HepG2 (cell line): ENCODE measurements around the gene RARG. TPM values are rescaled to one million over a fixed set of nuclear protein-coding genes. Genes with fewer than 3 reads are reported as not detected.

Source experiments
- AGO1 ChIP-seq: fragments of 200-400 bp; formaldehyde crosslinking; IDR thresholded peaks from 2 replicates; pipeline ENCODE4 v1.6.1; 2017; ENCODE audit warnings: mild to moderate bottlenecking, low read depth, low read length, moderate library complexity; ENCODE audit not compliant: poor library complexity, severe bottlenecking
- CC2D1A ChIP-seq: sonication (generic); formaldehyde crosslinking; IDR thresholded peaks from 2 replicates; pipeline ENCODE4 v1.8.1; 2023; ENCODE audit warnings: mild to moderate bottlenecking, missing genetic modification reagents
- FOXA3 ChIP-seq: IDR thresholded peaks from 2 replicates; pipeline ENCODE4 v1.6.1; 2016; ENCODE audit warnings: missing genetic modification reagents, missing compliant biosample characterization
- GTF3A ChIP-seq: sonication (generic); formaldehyde crosslinking; conservative IDR thresholded peaks from 2 replicates; pipeline ENCODE4 v1.4.0; 2020; ENCODE audit warnings: mild to moderate bottlenecking, missing genetic modification reagents
- HMG20A ChIP-seq: IDR thresholded peaks from 2 replicates; pipeline ENCODE4 v1.6.1; 2016; ENCODE audit warnings: borderline replicate concordance
- MNT ChIP-seq: fragments of 450-650 bp; IDR thresholded peaks from 2 replicates; pipeline ENCODE4 v1.6.1; 2016
- MZF1 ChIP-seq: sonication (generic); formaldehyde crosslinking; IDR thresholded peaks from 2 replicates; pipeline ENCODE4 v1.8.1; 2023; ENCODE audit warnings: mild to moderate bottlenecking, missing genetic modification reagents, borderline replicate concordance
- NFIC ChIP-seq: IDR thresholded peaks from 2 replicates; pipeline ENCODE4 v1.6.1; 2012; ENCODE audit warnings: mild to moderate bottlenecking, low read length, inconsistent platforms
- PHB2 ChIP-seq: fragments of 450-650 bp; IDR thresholded peaks from 2 replicates; pipeline ENCODE4 v1.6.1; 2018; ENCODE audit not compliant: partially characterized antibody
- SAFB2 ChIP-seq: sonication (generic); formaldehyde crosslinking; IDR thresholded peaks from 2 replicates; pipeline ENCODE4 v1.5.1; 2020; ENCODE audit warnings: missing genetic modification reagents, low read depth, mild to moderate bottlenecking, borderline replicate concordance
- SMC3 ChIP-seq: IDR thresholded peaks from 2 replicates; pipeline ENCODE4 v1.6.1; 2011; ENCODE audit warnings: low read length, improper control_type of control experiment
- THRA ChIP-seq: sonication (generic); formaldehyde crosslinking; IDR thresholded peaks from 2 replicates; pipeline ENCODE4 v1.4.0; 2020; ENCODE audit warnings: missing genetic modification reagents, borderline replicate concordance
- ZBTB20 ChIP-seq: sonication (generic); formaldehyde crosslinking; IDR thresholded peaks from 2 replicates; pipeline ENCODE4 v1.8.1; 2023; ENCODE audit warnings: missing genetic modification reagents, low read depth, mild to moderate bottlenecking, borderline replicate concordance
- ZBTB46 ChIP-seq: sonication (generic); formaldehyde crosslinking; IDR thresholded peaks from 2 replicates; pipeline ENCODE4 v1.4.0; 2020; ENCODE audit warnings: mild to moderate bottlenecking, missing genetic modification reagents, borderline replicate concordance
- ZBTB7A ChIP-seq: sonication (generic); formaldehyde crosslinking; IDR thresholded peaks from 2 replicates; pipeline ENCODE4 v1.8.0; 2022; ENCODE audit warnings: mild to moderate bottlenecking, missing genetic modification reagents
- ZEB1 ChIP-seq: IDR thresholded peaks from 2 replicates; pipeline ENCODE4 v1.6.1; 2012; ENCODE audit warnings: mild to moderate bottlenecking, low read depth, inconsistent platforms; ENCODE audit not compliant: insufficient replicate concordance
- ZMYM2 ChIP-seq: sonication (generic); formaldehyde crosslinking; IDR thresholded peaks from 2 replicates; pipeline ENCODE4 v1.8.0; 2022; ENCODE audit warnings: mild to moderate bottlenecking, missing genetic modification reagents
- ZNF160 ChIP-seq: sonication (generic); formaldehyde crosslinking; IDR thresholded peaks from 2 replicates; pipeline ENCODE4 v1.8.0; 2022; ENCODE audit warnings: mild to moderate bottlenecking, inconsistent platforms, missing genetic modification reagents
- ZNF274 ChIP-seq: sonication (generic); formaldehyde crosslinking; IDR thresholded peaks from 2 replicates; pipeline ENCODE4 v1.5.1; 2020; ENCODE audit warnings: mild to moderate bottlenecking, missing genetic modification reagents
- ZNF3 ChIP-seq: IDR thresholded peaks from 2 replicates; pipeline ENCODE4 v1.7.0; 2017; ENCODE audit warnings: inconsistent platforms
- ZNF484 ChIP-seq: sonication (generic); formaldehyde crosslinking; IDR thresholded peaks from 2 replicates; pipeline ENCODE4 v1.5.1; 2020; ENCODE audit warnings: mild to moderate bottlenecking, low read depth, missing genetic modification reagents, borderline replicate concordance
- ZNF512B ChIP-seq: sonication (generic); formaldehyde crosslinking; IDR thresholded peaks from 2 replicates; pipeline ENCODE4 v1.5.1; 2020; ENCODE audit warnings: missing genetic modification reagents, mild to moderate bottlenecking, borderline replicate concordance
- polyA plus RNA-seq, 8 experiments: library from polyadenylated mRNA; depleted of rRNA in 3 of 8; stranded (reverse) in 7 of 8; unstranded in 1 of 8; fragments of >200 nt; fragmentation: Illumina TruSeq in 4 of 8; extraction: Trizol in 4 of 8; gene quantifications; 2 replicates each; pipeline versions ENCODE4 v1.2.1 to v1.2.3, GENCODE V29; 2011 to 2016; ENCODE audit warnings: low read depth in 4 of 8, missing spikeins in 1 of 8, mixed read lengths in 1 of 8; ENCODE audit not compliant: insufficient read depth in 1 of 8
- total RNA-seq, 5 experiments: library from RNA; depleted of rRNA; stranded (reverse); fragments of >200 nt; fragmentation: Illumina TruSeq; extraction: Trizol; gene quantifications; 2 replicates each; pipeline ENCODE4 v1.2.3, GENCODE V29; 2016; ENCODE audit warnings: low read depth in 1 of 5

RARG gene
- total and polyA plus RNA-seq, 2 of the 13 experiments (the other 11 are each of a cell fraction or from before 2014, with no cell fraction given): 0.77 to 1.5 TPM

GRCh38 chr12:53251477-53252348, 19.7 kb upstream of the RARG start (continued):
- TF ChIP-seq ZBTB46 (CRISPR knock-in tag): no peak
- TF ChIP-seq HMG20A (CRISPR knock-in tag): peak; percentile 5; the same call in 1 of the 2 replicates
- TF ChIP-seq ZNF512B (CRISPR knock-in tag): no peak
- no peak for TF ChIP-seq AGO1
- peak; percentile 22; the same call in 1 of the 2 replicates for TF ChIP-seq FOXA3
- no peak for TF ChIP-seq ZMYM2 (CRISPR knock-in tag)
- no peak for TF ChIP-seq ZEB1
- TF ChIP-seq SMC3: no peak
- TF ChIP-seq ZBTB7A (CRISPR knock-in tag): peak; percentile 73
- TF ChIP-seq ZBTB20 (CRISPR knock-in tag): no peak
- no peak for TF ChIP-seq ZNF484
- no peak for TF ChIP-seq NFIC
- no peak for TF ChIP-seq MNT
- no peak for TF ChIP-seq MZF1
- no peak for TF ChIP-seq PHB2
- TF ChIP-seq ZNF274 (CRISPR knock-in tag): 0 out of 2 replicates have a peak, but pooled peaks have one; percentile 28
- TF ChIP-seq THRA (CRISPR knock-in tag): peak; percentile 24; the same call in 1 of the 2 replicates
- no peak for TF ChIP-seq ZNF3 (CRISPR knock-in tag)
- no peak for TF ChIP-seq GTF3A
- TF ChIP-seq ZNF160 (CRISPR knock-in tag): peak; percentile 25; the same call in 1 of the 2 replicates
- no peak for TF ChIP-seq CC2D1A (CRISPR knock-in tag)
- no peak for TF ChIP-seq SAFB2 (CRISPR knock-in tag)
